ENCODE results near the gene FNBP1L.

DNA sequence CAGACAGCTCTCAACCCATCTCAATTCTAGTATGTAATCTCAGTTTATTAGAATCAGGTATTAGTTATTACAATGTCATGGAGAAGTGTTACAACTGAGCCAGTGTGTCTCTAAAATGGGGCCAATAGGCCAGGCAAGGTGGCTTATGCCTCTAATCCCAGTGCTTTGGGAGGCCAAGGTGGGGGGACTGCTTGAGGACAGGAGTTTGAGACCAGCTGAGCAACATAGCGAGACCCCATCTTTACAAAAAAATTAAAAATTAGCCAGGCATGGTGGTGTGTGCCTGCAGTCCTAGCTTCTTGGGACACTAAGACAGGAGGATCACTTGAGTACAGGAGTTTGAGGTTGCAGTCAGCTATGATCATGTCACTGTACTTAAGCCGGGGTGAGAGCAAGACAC is 128.8 kb downstream of the FNBP1L start:
- TF ChIP-seq, protein P1, sequence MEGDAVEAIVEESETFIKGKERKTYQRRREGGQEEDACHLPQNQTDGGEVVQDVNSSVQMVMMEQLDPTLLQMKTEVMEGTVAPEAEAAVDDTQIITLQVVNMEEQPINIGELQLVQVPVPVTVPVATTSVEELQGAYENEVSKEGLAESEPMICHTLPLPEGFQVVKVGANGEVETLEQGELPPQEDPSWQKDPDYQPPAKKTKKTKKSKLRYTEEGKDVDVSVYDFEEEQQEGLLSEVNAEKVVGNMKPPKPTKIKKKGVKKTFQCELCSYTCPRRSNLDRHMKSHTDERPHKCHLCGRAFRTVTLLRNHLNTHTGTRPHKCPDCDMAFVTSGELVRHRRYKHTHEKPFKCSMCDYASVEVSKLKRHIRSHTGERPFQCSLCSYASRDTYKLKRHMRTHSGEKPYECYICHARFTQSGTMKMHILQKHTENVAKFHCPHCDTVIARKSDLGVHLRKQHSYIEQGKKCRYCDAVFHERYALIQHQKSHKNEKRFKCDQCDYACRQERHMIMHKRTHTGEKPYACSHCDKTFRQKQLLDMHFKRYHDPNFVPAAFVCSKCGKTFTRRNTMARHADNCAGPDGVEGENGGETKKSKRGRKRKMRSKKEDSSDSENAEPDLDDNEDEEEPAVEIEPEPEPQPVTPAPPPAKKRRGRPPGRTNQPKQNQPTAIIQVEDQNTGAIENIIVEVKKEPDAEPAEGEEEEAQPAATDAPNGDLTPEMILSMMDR (IDR thresholded peaks at IDR 0.05; ENCODE audit: low read length) = no peak
- TF ChIP-seq EZH2 (IDR thresholded peaks at IDR 0.05; ENCODE audit: borderline replicate concordance, low read length) = no peak
